Endodermal cell (in vitro differentiated cells): ENCODE results near the gene ALDH5A1. TPM values are rescaled to one million over a fixed set of nuclear protein-coding genes. Genes with fewer than 3 reads are reported as not detected.

ENCODE experiments used
- DNase-seq: peaks from one replicate; pipeline ENCODE4 v3.0.0-alpha.2; 2017
- H3K27ac ChIP-seq: 2 replicates; pipeline ENCODE4 v1.5.1; 2013; ENCODE audit warnings: mild to moderate bottlenecking, low read depth, low read length, moderate library complexity
- H3K27me3 ChIP-seq: 2 replicates; pipeline ENCODE4 v1.6.1; 2013; ENCODE audit warnings: mild to moderate bottlenecking, low read length, moderate library complexity; ENCODE audit not compliant: insufficient read depth, control insufficient read depth, poor library complexity, severe bottlenecking
- H3K36me3 ChIP-seq: 2 replicates; pipeline ENCODE4 v1.7.0; 2013; ENCODE audit warnings: mild to moderate bottlenecking, low read length, moderate library complexity; ENCODE audit not compliant: control insufficient read depth, insufficient read depth
- H3K4me1 ChIP-seq: one replicate; pipeline ENCODE4 v1.7.0; 2013; ENCODE audit warnings: low read length; ENCODE audit not compliant: control insufficient read depth, insufficient read depth
- H3K4me3 ChIP-seq: 2 replicates; pipeline ENCODE4 v1.5.1; 2013; ENCODE audit warnings: mild to moderate bottlenecking, low read length, moderate library complexity
- H3K9ac ChIP-seq: 2 replicates; pipeline ENCODE4 v1.6.1; 2013; ENCODE audit warnings: mild to moderate bottlenecking, low read length, moderate library complexity; ENCODE audit not compliant: poor library complexity, severe bottlenecking; ENCODE audit errors: extremely low read depth
- H3K9me3 ChIP-seq: 2 replicates; pipeline ENCODE4 v1.6.1; 2013; ENCODE audit warnings: mild to moderate bottlenecking, low read length, moderate library complexity; ENCODE audit not compliant: control insufficient read depth
- H3K27ac Mint-ChIP-seq: 2 replicates; pipeline ENCODE4 v1.8.0; 2020; ENCODE audit warnings: mixed read lengths
- H3K27me3 Mint-ChIP-seq: 2 replicates; pipeline ENCODE4 v1.8.0; 2021; ENCODE audit warnings: mild to moderate bottlenecking, mixed read lengths; ENCODE audit not compliant: insufficient read depth
- H3K36me3 Mint-ChIP-seq: 2 replicates; pipeline ENCODE4 v1.8.0; 2020; ENCODE audit warnings: low read depth, mixed read lengths
- H3K4me1 Mint-ChIP-seq: 2 replicates; pipeline ENCODE4 v1.8.0; 2020; ENCODE audit warnings: mixed read lengths
- H3K4me3 Mint-ChIP-seq: 2 replicates; pipeline ENCODE4 v1.8.0; 2020; ENCODE audit warnings: mild to moderate bottlenecking, moderate library complexity, mixed read lengths
- H3K9me3 Mint-ChIP-seq: 2 replicates; pipeline ENCODE4 v1.8.0; 2020; ENCODE audit warnings: mild to moderate bottlenecking, mixed read lengths
- WGBS, 2 experiments: methylation state at CpG; one replicate each; pipeline versions ENCODE4 v1.1.5 to v1.1.7; 2013; ENCODE audit warnings: missing lambda C conversion rate in 2 of 2, mixed read lengths in 1 of 2; ENCODE audit not compliant: insufficient coverage in 1 of 2, insufficient read length in 1 of 2; 5-methylcytosine and 5-hydroxymethylcytosine counted together
- total RNA-seq, 2 donors: library from RNA; stranded (reverse); fragmentation: NEBNext Ultra II Directional in 1 of 2; extraction: Animal tissue kit (Norgen Biotek cat#: 25700) in 1 of 2; gene quantifications; 2 replicates in 1 of 2; 3 replicates in 1 of 2; pipeline ENCODE4 v1.2.1, GENCODE V29; 2021
- TF ChIP-seq, protein P1 (sequence below): fragments of 200-600 bp; sonication (generic); conservative IDR thresholded peaks from 2 replicates; pipeline ENCODE4 v1.5.0; 2021; ENCODE audit warnings: antibody characterized with exemption, mild to moderate bottlenecking

The ALDH5A1 gene
- total RNA-seq, 2 donors from 2014 or later = 7.1 to 9.6 TPM

DNA sequence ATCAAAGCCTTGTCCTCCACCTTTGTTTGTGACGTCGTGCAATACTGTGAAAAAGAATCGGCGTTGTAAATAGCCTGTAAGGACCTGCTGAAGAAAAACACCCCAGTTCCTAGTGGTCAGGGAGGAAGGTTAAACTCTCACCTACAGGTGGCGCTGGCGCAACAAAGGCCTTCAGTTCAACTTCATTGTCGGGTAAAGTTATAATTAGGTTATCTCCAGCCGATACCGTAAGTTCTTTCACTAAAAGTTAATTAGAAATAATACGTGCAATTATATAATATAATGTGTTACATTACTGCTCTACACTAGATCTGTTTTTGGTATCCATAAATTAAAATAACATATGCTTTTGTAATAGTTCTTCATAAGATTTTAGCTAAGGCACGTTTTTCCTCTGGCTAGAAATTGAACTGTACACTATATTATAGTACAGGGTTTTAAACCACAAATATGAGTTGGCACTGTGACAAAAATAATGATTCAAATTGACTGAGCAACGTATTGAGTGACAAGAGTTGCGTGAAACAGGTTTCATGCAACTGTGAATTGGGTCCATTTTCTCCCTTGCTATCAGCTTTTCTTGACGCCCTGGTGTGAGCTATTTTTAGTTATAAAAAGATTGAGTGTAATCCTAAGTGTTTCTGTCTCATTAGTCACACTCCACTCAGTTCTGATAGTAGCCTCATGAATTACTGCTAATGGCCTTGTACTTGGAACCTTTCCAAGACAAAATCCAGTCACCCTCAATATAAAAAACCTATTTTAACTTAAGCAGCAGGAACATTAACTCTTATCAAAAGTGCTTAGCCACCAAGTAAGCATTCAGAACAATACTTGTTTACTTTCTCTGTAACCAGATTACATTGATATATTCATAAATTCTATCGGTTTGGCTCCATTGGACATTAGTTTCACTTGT lies 89.0 kb downstream of the ALDH5A1 start:
- Mint-ChIP-seq H3K36me3 (no peaks in the 10 kb centered on the region), H3K4me3 (no peak overlapping the region), H3K4me1 (peaks cover 30% of the 10 kb centered on the region), H3K27me3 (no peaks in the 10 kb centered on the region), H3K9me3 (no peaks in the 10 kb centered on the region), H3K27ac (no peak overlapping the region)
- Histone ChIP-seq H3K9me3 (no peaks in the 10 kb centered on the region), H3K36me3 (no peaks in the 10 kb centered on the region), H3K4me3 (no peak overlapping the region), H3K27ac (no peak overlapping the region), H3K4me1 (peaks cover 8% of the 10 kb centered on the region), H3K27me3 (no peaks in the 10 kb centered on the region), H3K9ac (no peak overlapping the region)
- TF ChIP-seq, protein P1, sequence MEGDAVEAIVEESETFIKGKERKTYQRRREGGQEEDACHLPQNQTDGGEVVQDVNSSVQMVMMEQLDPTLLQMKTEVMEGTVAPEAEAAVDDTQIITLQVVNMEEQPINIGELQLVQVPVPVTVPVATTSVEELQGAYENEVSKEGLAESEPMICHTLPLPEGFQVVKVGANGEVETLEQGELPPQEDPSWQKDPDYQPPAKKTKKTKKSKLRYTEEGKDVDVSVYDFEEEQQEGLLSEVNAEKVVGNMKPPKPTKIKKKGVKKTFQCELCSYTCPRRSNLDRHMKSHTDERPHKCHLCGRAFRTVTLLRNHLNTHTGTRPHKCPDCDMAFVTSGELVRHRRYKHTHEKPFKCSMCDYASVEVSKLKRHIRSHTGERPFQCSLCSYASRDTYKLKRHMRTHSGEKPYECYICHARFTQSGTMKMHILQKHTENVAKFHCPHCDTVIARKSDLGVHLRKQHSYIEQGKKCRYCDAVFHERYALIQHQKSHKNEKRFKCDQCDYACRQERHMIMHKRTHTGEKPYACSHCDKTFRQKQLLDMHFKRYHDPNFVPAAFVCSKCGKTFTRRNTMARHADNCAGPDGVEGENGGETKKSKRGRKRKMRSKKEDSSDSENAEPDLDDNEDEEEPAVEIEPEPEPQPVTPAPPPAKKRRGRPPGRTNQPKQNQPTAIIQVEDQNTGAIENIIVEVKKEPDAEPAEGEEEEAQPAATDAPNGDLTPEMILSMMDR = peak; percentile 94
- WGBS, 2 experiments = 46 to 92% methylated on average over 2 to 11 of the region's 15 CpGs
- peak; percentile 91 for DNase-seq

DNA sequence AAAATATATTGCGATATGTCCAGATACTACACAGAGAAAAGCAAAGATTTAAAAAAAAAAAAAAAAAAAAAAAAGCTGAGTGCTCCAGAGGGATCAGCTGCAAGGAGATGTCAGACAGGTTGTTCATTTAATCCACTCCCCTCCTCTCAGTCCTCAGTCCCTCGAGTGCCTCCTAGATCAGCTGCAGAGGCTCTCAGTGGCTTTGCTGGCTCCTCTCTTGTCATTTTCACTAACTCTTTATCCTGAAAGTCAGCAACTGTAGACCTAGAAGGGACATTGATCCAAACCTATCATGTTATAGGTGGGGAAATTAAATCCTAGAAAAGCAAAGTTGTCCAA lies 89.6 kb downstream of the ALDH5A1 start:
- Histone ChIP-seq H3K9me3 (no peaks in the 10 kb centered on the region), H3K27ac (no peak overlapping the region), H3K4me3 (no peak overlapping the region), H3K36me3 (no peaks in the 10 kb centered on the region), H3K9ac (no peak overlapping the region), H3K27me3 (no peaks in the 10 kb centered on the region), H3K4me1 (peaks cover 8% of the 10 kb centered on the region)
- TF ChIP-seq, protein P1 = no peak
- Mint-ChIP-seq H3K36me3 (no peaks in the 10 kb centered on the region), H3K27me3 (no peaks in the 10 kb centered on the region), H3K9me3 (no peaks in the 10 kb centered on the region), H3K27ac (no peak overlapping the region), H3K4me1 (peaks cover 30% of the 10 kb centered on the region), H3K4me3 (no peak overlapping the region)
- DNase-seq = no peak
- WGBS, 2 experiments = 76% methylated on average over 2 of the region's 2 CpGs; no CpG with 5 or more reads in 1 of the 2 experiments

Other genes starting within 250 kb of the ALDH5A1 start
- gene DCDC2, start 136.9 kb upstream of the ALDH5A1 start, total RNA-seq = 1 to 10 TPM in 1 of 2 donors, under 1 TPM in 1; 0.49 to 1.4 TPM
- 10 to 100 TPM; 45.4 to 51.8 TPM for gene MRS2, start 92.0 kb upstream of the ALDH5A1 start, total RNA-seq
- gene GPLD1, start 5.4 kb upstream of the ALDH5A1 start, total RNA-seq = 1 to 10 TPM; 5.3 to 7.5 TPM
- under 1 TPM; 0.48 to 0.75 TPM for gene KIAA0319, start 151.2 kb downstream of the ALDH5A1 start, total RNA-seq
- gene TDP2, start 171.9 kb downstream of the ALDH5A1 start, total RNA-seq = 10 to 100 TPM; 53.0 to 54.2 TPM
- gene ACOT13, start 172.1 kb downstream of the ALDH5A1 start, total RNA-seq = 10 to 100 TPM; 36.2 to 43.1 TPM
- 100 to 1,000 TPM; 106 to 120 TPM for gene C6orf62, start 224.2 kb downstream of the ALDH5A1 start, total RNA-seq